H1 (cell line): ENCODE data around the gene SLC12A7. TPM values are rescaled to one million over a fixed set of nuclear protein-coding genes. Genes with fewer than 3 reads are reported as not detected.

Source experiments
- ATF3 ChIP-seq: IDR thresholded peaks from 2 replicates; pipeline ENCODE4 v1.6.1; 2011; ENCODE audit warnings: low read depth, mild to moderate bottlenecking, low read length; ENCODE audit not compliant: insufficient read depth
- CHD1 ChIP-seq: IDR thresholded peaks from 2 replicates; pipeline ENCODE4 v1.6.1; 2012; ENCODE audit warnings: low read depth, low read length, improper control_type of control experiment
- HDAC6 ChIP-seq: IDR thresholded peaks from one replicate; pipeline ENCODE4 v1.7.1; 2012; ENCODE audit warnings: low read depth, mild to moderate bottlenecking, inconsistent platforms, low read length, moderate library complexity
- NRF1 ChIP-seq: IDR thresholded peaks from 2 replicates; pipeline ENCODE4 v1.6.1; 2011; ENCODE audit warnings: mild to moderate bottlenecking, low read depth, low read length, improper control_type of control experiment
- polyA plus RNA-seq, 7 experiments: library from polyadenylated mRNA; depleted of rRNA in 3 of 7; stranded (reverse) in 5 of 7; unstranded in 2 of 7; fragments of >200 nt in 5 of 7; fragments of 200-250 nt in 2 of 7; gene quantifications; 1 replicate in 5 of 7; 2 replicates in 1 of 7; 4 replicates in 1 of 7; pipeline versions ENCODE4 v1.2.1 to v1.2.3, GENCODE V29; 2011 to 2013; ENCODE audit warnings: missing spikeins in 2 of 7, mixed read lengths in 2 of 7
- total RNA-seq: library from RNA; stranded (reverse); fragmentation: NEBNext Ultra II Directional; extraction: Animal tissue kit (Norgen Biotek cat#: 25700); gene quantifications from 2 replicates; pipeline ENCODE4 v1.2.1, GENCODE V29; 2021

Gene SLC12A7
- total and polyA plus RNA-seq, 2 of the 8 experiments (the other 6 are each of a cell fraction or from before 2014, with no cell fraction given): 23.5 to 39.7 TPM

DNA sequence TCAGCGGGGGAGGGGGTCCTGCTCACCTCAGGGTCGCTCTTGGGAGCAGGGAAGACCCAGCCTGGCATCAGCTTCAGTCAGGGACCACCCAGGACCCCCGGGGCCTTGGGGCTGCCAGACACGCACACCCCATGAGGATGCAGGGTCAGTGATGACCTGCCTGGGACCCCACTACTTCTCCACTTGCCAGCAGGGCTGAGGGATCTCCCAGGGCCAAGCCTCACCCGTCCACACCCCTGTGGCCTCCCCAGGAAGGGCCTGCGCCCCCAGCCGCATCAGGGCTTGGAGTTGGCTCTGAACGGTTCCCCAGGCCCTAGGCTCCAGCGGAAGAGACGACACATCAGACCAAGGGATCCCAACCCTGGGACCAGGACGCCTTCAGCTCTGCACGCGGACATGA is 33.7 kb downstream of the SLC12A7 start (continued):
- TF ChIP-seq HDAC6 (no peak), CHD1 (no peak), NRF1 (no peak), ATF3 (no peak)
